Activated CD8-positive, alpha-beta T cell treated with anti-CD3 and anti-CD28 coated beads, Interleukin-2, amount 10 ng/mL, durations not matched to agents 7 days and 5 days (primary cell): Measurements from ENCODE around the gene LILRB4. TPM values are rescaled to one million over a fixed set of nuclear protein-coding genes. Genes with fewer than 3 reads are reported as not detected.

Experiments used
- ATAC-seq: fragments of 150-1000 bp; cut with Tn5 transposase; one replicate; pipeline ENCODE4 v1.10.0; 2021; ENCODE audit warnings: moderate library complexity
- CTCF ChIA-PET: fragments of 350-600 bp; sonication (Branson Sonifier 250); formaldehyde crosslinking; loops from one replicate; lab custom pipeline; 2021; ENCODE audit warnings: antibody characterized with exemption; lab: Charles Lee
- POLR2A ChIA-PET: fragments of 350-600 bp; sonication (Branson Sonifier 250); formaldehyde crosslinking; loops from one replicate; lab custom pipeline; 2021; ENCODE audit warnings: antibody characterized with exemption; lab: Charles Lee
- DNase-seq: peaks from one replicate; pipeline ENCODE4 v3.0.0-alpha.2; 2020
- H3K27ac Mint-ChIP-seq: one replicate; pipeline ENCODE4 v1.8.0; 2021; ENCODE audit warnings: mild to moderate bottlenecking, mixed read lengths
- H3K27me3 Mint-ChIP-seq: one replicate; pipeline ENCODE4 v1.8.0; 2021; ENCODE audit warnings: low read depth, mixed read lengths
- H3K36me3 Mint-ChIP-seq: one replicate; pipeline ENCODE4 v1.8.0; 2021; ENCODE audit warnings: low read depth, mixed read lengths
- H3K4me1 Mint-ChIP-seq: one replicate; pipeline ENCODE4 v1.8.0; 2021; ENCODE audit warnings: low read depth, mixed read lengths
- H3K4me3 Mint-ChIP-seq: one replicate; pipeline ENCODE4 v1.8.0; 2021; ENCODE audit warnings: mild to moderate bottlenecking, mixed read lengths
- H3K9me3 Mint-ChIP-seq: one replicate; pipeline ENCODE4 v1.8.0; 2022; ENCODE audit warnings: mixed read lengths; ENCODE audit not compliant: insufficient read depth
- total RNA-seq, 2 experiments: library from RNA; stranded (reverse); gene quantifications; one replicate each; pipeline ENCODE4 v1.2.3, GENCODE V29; 2021

LILRB4 gene
- total RNA-seq, 2 experiments from 2014 or later = not detected

- Mint-ChIP-seq H3K27ac (no peak overlapping the region), H3K4me1 (no peaks in the 10 kb centered on the region), H3K36me3 (no peaks in the 10 kb centered on the region), H3K27me3 (peaks cover 8% of the 10 kb centered on the region), H3K4me3 (no peak overlapping the region), H3K9me3 (no peaks in the 10 kb centered on the region)
- POLR2A ChIA-PET = no interaction called here
- CTCF ChIA-PET = interaction anchor here (0.7 to 3.9 kb wide), 7 partner anchors 9 to 356 kb away, joined by 3 to 30 read pairs (median 3); partner anchors contain the start of gene LILRB4
- ATAC-seq (no peak), DNase-seq (no peak)
These were observed 9.5 kb upstream of the LILRB4 start for GRCh38 chr19:54653181-54653809.

GRCh38 chr19:54654447-54655321 lies 8.1 kb upstream of the LILRB4 start:
- Mint-ChIP-seq H3K4me1 (no peaks in the 10 kb centered on the region), H3K27ac (no peak overlapping the region), H3K36me3 (no peaks in the 10 kb centered on the region), H3K4me3 (no peak overlapping the region), H3K27me3 (peaks cover 9% of the 10 kb centered on the region), H3K9me3 (no peaks in the 10 kb centered on the region)
- no peak for DNase-seq
- ChIA-PET POLR2A (no interaction called here), CTCF (interaction anchor here (0.9 to 3.9 kb wide), 3 partner anchors 14 to 174 kb away, joined by 3 to 30 read pairs (median 9); no protein-coding TSS in a partner anchor)
- ATAC-seq = no peak

DNA sequence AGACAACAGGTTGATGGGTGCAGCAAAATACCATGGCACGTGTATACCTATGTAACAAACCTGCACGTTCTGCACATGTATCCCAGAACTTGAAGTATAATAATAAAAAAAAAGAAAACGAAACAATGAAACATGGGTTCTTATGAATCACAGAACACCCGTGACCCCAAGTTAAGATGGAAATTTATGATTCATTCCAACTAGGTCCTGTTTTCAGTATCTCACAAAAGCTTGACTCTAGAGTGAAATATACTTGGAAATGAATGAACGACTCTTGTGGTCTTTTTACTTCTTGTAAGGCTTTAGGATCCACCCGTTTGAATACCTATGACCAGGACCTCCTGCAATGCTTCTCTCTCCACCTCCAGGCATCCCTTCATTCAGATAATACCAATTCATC lies 3.5 kb upstream of the LILRB4 start:
- H3K27me3 Mint-ChIP-seq = peaks cover 14% of the 10 kb centered on the region
- ATAC-seq = no peak
- no peaks in the 10 kb centered on the region for H3K9me3 Mint-ChIP-seq
- H3K4me1 Mint-ChIP-seq = no peaks in the 10 kb centered on the region
- H3K4me3 Mint-ChIP-seq = no peak overlapping the region
- no peak overlapping the region for H3K27ac Mint-ChIP-seq
- ChIA-PET POLR2A (no interaction called here), CTCF (interaction anchor here (0.7 to 1.1 kb wide), 2 partner anchors 166 to 177 kb away, joined by 3 read pairs; no protein-coding TSS in a partner anchor)
- no peaks in the 10 kb centered on the region for H3K36me3 Mint-ChIP-seq
- no peak for DNase-seq

DNA sequence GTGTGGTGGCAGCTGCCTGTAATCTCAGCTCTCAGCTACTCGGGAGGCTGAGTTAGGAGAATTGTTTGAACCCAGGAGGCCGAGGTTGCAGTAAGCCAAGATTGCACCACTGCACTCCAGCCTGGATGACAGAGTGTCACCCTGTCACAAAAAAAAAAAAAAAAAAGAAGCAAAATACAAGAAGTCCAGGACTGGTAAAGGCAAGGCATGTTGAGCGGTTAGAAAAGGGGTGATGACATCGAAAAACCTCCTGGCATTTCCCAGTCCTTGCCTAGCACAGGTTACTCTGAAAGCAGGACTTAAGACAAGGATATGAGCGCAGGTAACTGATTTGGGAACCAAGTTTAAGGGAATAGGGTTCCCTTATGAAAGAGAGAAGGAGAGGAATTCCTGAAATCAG lies 2.5 kb upstream of the LILRB4 start:
- ATAC-seq = no peak

DNA sequence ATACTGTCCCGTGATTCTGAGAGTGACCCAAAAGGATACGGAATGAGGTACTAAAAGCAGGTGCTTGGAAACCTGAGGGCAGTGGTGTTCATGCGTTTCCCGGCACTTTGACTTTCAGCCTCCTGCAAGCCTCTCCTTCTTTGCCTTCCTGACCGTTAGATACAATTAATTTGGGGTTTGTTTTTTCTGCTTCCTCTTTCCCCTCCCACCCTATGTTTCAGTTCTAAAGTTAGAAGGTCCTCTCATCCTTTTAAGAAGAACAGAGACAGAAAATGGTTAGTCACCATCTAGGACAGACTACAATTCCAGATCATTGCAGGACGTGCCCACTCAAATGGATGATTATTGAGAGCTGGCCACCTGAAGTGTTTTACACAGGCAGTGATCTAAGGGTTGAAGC lies 1.8 kb upstream of the LILRB4 start:
- Mint-ChIP-seq H3K4me1 (no peaks in the 10 kb centered on the region), H3K27me3 (peaks cover 11% of the 10 kb centered on the region), H3K9me3 (no peaks in the 10 kb centered on the region), H3K4me3 (no peak overlapping the region), H3K36me3 (no peaks in the 10 kb centered on the region), H3K27ac (no peak overlapping the region)
- no peak for ATAC-seq
- ChIA-PET CTCF (interaction anchor here (1.6 to 2.8 kb wide), 2 partner anchors 13 to 15 kb away, joined by 3 to 8 read pairs; no protein-coding TSS in a partner anchor), POLR2A (no interaction called here)
- DNase-seq = no peak

More for the DNA sequence above, 2.5 kb upstream of the LILRB4 start:
- Mint-ChIP-seq H3K27ac (no peak overlapping the region), H3K9me3 (no peaks in the 10 kb centered on the region), H3K27me3 (peaks cover 14% of the 10 kb centered on the region), H3K36me3 (no peaks in the 10 kb centered on the region), H3K4me3 (no peak overlapping the region), H3K4me1 (no peaks in the 10 kb centered on the region)
- ChIA-PET CTCF (interaction anchor here (2.8 kb wide), 1 partner anchor 14 kb away, joined by 8 read pairs; no protein-coding TSS in a partner anchor), POLR2A (no interaction called here)
- no peak for DNase-seq

GRCh38 chr19:54661846-54662481 lies 821 bp upstream of the LILRB4 start:
- no peak for ATAC-seq
- Mint-ChIP-seq H3K36me3 (no peaks in the 10 kb centered on the region), H3K27me3 (peaks cover 9% of the 10 kb centered on the region), H3K4me1 (no peaks in the 10 kb centered on the region), H3K27ac (no peak overlapping the region), H3K9me3 (no peaks in the 10 kb centered on the region), H3K4me3 (no peak overlapping the region)
- POLR2A ChIA-PET = no interaction called here
- DNase-seq = no peak
- CTCF ChIA-PET = interaction anchor here (1.6 to 2.8 kb wide), 3 partner anchors 9 to 14 kb away, joined by 3 to 8 read pairs (median 4); no protein-coding TSS in a partner anchor

DNA sequence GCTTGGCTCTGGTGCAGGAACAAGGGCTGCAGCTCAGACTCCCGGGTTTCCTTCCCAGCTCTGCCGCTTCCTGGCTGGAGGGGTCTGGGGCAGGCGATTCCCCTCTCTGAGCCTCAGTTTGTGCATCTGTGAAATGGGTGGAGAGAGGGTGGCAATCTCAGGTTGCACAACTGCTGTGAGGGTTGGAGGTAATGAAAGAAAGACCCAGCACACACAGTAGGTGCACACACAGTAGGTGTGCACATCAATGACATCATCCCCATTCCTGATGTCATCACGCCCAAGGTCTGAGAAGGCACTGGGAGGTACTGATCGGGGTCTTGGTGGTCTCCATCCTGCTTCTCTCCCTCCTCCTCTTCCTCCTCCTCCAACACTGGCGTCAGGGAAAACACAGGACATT lies 2.7 kb downstream of the LILRB4 start:
- Mint-ChIP-seq H3K27me3 (peaks cover 12% of the 10 kb centered on the region), H3K36me3 (no peaks in the 10 kb centered on the region), H3K27ac (no peak overlapping the region), H3K9me3 (peaks cover 12% of the 10 kb centered on the region), H3K4me3 (no peak overlapping the region), H3K4me1 (no peaks in the 10 kb centered on the region)
- DNase-seq (no peak), ATAC-seq (no peak)
- POLR2A ChIA-PET = no interaction called here
- CTCF ChIA-PET = no interaction called here

- DNase-seq (no peak), ATAC-seq (no peak)
- peaks cover 12% of the 10 kb centered on the region for H3K9me3 Mint-ChIP-seq
- CTCF ChIA-PET = no interaction called here
- POLR2A ChIA-PET = no interaction called here
- H3K4me1 Mint-ChIP-seq = no peaks in the 10 kb centered on the region
- peaks cover 12% of the 10 kb centered on the region for H3K27me3 Mint-ChIP-seq
- no peak overlapping the region for H3K27ac Mint-ChIP-seq
- no peak overlapping the region for H3K4me3 Mint-ChIP-seq
- H3K36me3 Mint-ChIP-seq = no peaks in the 10 kb centered on the region
These were observed 4.4 kb downstream of the LILRB4 start for GRCh38 chr19:54667217-54667616.

GRCh38 chr19:54668353-54668752 lies 5.6 kb downstream of the LILRB4 start:
- Mint-ChIP-seq H3K4me1 (no peaks in the 10 kb centered on the region), H3K4me3 (no peak overlapping the region), H3K36me3 (no peaks in the 10 kb centered on the region), H3K27ac (no peak overlapping the region), H3K27me3 (peaks cover 12% of the 10 kb centered on the region), H3K9me3 (peaks cover 12% of the 10 kb centered on the region)
- ChIA-PET CTCF (interaction anchor here (0.9 to 1.5 kb wide), 2 partner anchors 10 to 189 kb away, joined by 3 to 4 read pairs; no protein-coding TSS in a partner anchor), POLR2A (no interaction called here)
- no peak for DNase-seq
- no peak for ATAC-seq

DNA sequence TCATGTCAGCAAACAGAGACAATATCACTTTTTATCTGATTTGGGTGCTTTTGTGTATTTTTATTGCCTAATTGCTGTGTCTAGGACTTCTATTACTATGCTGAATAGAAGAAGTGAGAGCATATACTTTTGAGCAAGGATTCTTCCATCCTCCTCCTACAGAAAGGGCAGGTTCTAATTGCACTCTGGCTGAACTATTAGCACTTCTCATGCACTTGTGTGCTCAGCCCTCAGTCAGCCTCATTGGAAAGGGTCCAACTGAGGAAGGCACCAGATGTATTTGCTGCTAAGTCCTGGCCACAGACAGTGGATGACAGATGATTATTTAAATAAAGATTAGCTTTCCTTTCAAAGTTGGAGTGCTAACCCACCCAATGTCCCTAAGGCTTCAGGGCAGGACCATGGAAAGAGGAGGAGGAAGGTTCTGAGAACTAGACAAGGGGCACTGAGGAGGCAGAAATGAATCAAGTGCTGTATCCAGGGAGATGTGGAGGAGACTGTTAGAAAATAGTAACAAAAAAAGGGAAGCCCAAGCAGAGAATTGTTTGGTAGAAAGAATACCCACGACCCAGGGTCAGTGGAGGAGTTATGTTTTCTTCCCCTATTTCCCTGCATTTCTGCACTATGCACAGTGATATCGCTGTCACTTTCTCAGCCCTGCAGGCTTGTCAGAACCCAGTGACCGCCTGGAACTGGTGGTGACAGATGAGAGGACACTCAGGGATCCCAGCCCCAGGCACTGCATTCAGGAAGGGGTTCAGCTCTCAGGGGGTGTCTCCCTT lies 8.0 kb downstream of the LILRB4 start:
- H3K9me3 Mint-ChIP-seq = peaks cover 12% of the 10 kb centered on the region
- H3K4me3 Mint-ChIP-seq = no peak overlapping the region
- peaks cover 12% of the 10 kb centered on the region for H3K27me3 Mint-ChIP-seq
- H3K36me3 Mint-ChIP-seq = no peaks in the 10 kb centered on the region
- ChIA-PET CTCF (no interaction called here), POLR2A (no interaction called here)
- peaks cover 8% of the 10 kb centered on the region for H3K4me1 Mint-ChIP-seq
- no peak for ATAC-seq
- no peak overlapping the region for H3K27ac Mint-ChIP-seq
- DNase-seq = no peak

DNA sequence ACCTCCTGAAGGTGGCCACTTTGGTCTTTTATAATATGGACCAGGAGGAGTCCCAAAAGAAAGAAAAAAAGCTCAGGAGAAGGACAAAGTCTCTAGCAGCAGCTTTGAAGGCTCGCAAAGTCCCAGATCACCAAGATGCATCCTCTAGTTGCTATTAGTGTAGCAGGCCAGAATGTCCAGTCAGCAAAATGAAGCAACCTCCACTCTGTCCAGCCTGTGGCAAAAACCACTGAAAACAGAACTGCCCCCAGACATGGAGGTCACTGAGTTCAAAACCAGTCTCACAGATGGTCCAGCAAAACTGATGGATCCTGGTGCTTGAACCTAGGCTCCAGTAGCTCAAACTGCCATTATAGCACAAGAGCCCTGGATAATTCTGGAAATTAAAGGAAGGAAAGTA lies 10.4 kb downstream of the LILRB4 start:
- no peaks in the 10 kb centered on the region for H3K36me3 Mint-ChIP-seq
- no peak overlapping the region for H3K4me3 Mint-ChIP-seq
- H3K27ac Mint-ChIP-seq = no peak overlapping the region
- H3K27me3 Mint-ChIP-seq = peaks cover 12% of the 10 kb centered on the region
- H3K9me3 Mint-ChIP-seq = peaks cover 7% of the 10 kb centered on the region
- peaks cover 8% of the 10 kb centered on the region for H3K4me1 Mint-ChIP-seq
- DNase-seq (no peak), ATAC-seq (no peak)
- ChIA-PET CTCF (interaction anchor here (0.9 to 4.2 kb wide), 10 partner anchors 9 to 208 kb away, joined by 3 to 48 read pairs (median 4); partner anchors contain the start of genes CDC42EP5 and LAIR2), POLR2A (no interaction called here)
